HepG2 (cell line): ENCODE measurements around the gene CDKN3. TPM values are rescaled to one million over a fixed set of nuclear protein-coding genes. Genes with fewer than 3 reads are reported as not detected.

Experiments
- GATAD2A ChIP-seq: IDR thresholded peaks from 2 replicates; pipeline ENCODE4 v1.6.1; 2016
- HNF4G ChIP-seq, 2 experiments: sonication (generic) in 1 of 2; formaldehyde crosslinking in 1 of 2; IDR thresholded peaks; 2 replicates each; pipeline versions ENCODE4 v1.4.0 to v1.6.1; 2011 to 2020; ENCODE audit warnings: borderline replicate concordance in 2 of 2, low read depth in 2 of 2, mild to moderate bottlenecking in 2 of 2, low read length in 1 of 2, missing genetic modification reagents in 1 of 2, moderate library complexity in 1 of 2
- KAT2B ChIP-seq: fragments of 150-350 bp; IDR thresholded peaks from 2 replicates; pipeline ENCODE4 v1.6.1; 2014; ENCODE audit warnings: low read depth, low read length, borderline replicate concordance
- SAP130 ChIP-seq: IDR thresholded peaks from 2 replicates; pipeline ENCODE4 v1.6.1; 2016; ENCODE audit warnings: low read depth
- TAF15 ChIP-seq: fragments of 200-400 bp; formaldehyde crosslinking; IDR thresholded peaks from one replicate; pipeline ENCODE4 v1.6.1; 2018; ENCODE audit warnings: mild to moderate bottlenecking, low read depth, low read length; ENCODE audit not compliant: poor library complexity, severe bottlenecking
- TOPORS ChIP-seq: sonication (generic); formaldehyde crosslinking; IDR thresholded peaks from 2 replicates; pipeline ENCODE4 v1.8.0; 2023; ENCODE audit warnings: mild to moderate bottlenecking, missing genetic modification reagents
- TP53 ChIP-seq: sonication (generic); formaldehyde crosslinking; conservative IDR thresholded peaks from 2 replicates; pipeline ENCODE4 v1.4.0; 2020; ENCODE audit warnings: missing genetic modification reagents
- WIZ ChIP-seq: sonication (generic); formaldehyde crosslinking; IDR thresholded peaks from 2 replicates; pipeline ENCODE4 v1.5.1; 2020; ENCODE audit warnings: mild to moderate bottlenecking, missing genetic modification reagents
- ZBTB7B ChIP-seq: sonication (generic); formaldehyde crosslinking; IDR thresholded peaks from 2 replicates; pipeline ENCODE4 v1.4.0; 2020; ENCODE audit warnings: missing genetic modification reagents
- ZFP37 ChIP-seq: sonication (generic); formaldehyde crosslinking; IDR thresholded peaks from 2 replicates; pipeline ENCODE4 v1.4.0; 2020; ENCODE audit warnings: missing genetic modification reagents, borderline replicate concordance
- ZNF230 ChIP-seq: sonication (generic); formaldehyde crosslinking; IDR thresholded peaks from 2 replicates; pipeline ENCODE4 v1.4.0; 2020; ENCODE audit warnings: mild to moderate bottlenecking, missing genetic modification reagents
- ZNF891 ChIP-seq: sonication (generic); formaldehyde crosslinking; IDR thresholded peaks from 2 replicates; pipeline ENCODE4 v1.5.0; 2020; ENCODE audit warnings: mild to moderate bottlenecking, missing genetic modification reagents
- polyA plus RNA-seq, 8 experiments: library from polyadenylated mRNA; depleted of rRNA in 3 of 8; stranded (reverse) in 7 of 8; unstranded in 1 of 8; fragments of >200 nt; fragmentation: Illumina TruSeq in 4 of 8; extraction: Trizol in 4 of 8; gene quantifications; 2 replicates each; pipeline versions ENCODE4 v1.2.1 to v1.2.3, GENCODE V29; 2011 to 2016; ENCODE audit warnings: low read depth in 4 of 8, missing spikeins in 1 of 8, mixed read lengths in 1 of 8; ENCODE audit not compliant: insufficient read depth in 1 of 8
- total RNA-seq, 5 experiments: library from RNA; depleted of rRNA; stranded (reverse); fragments of >200 nt; fragmentation: Illumina TruSeq; extraction: Trizol; gene quantifications; 2 replicates each; pipeline ENCODE4 v1.2.3, GENCODE V29; 2016; ENCODE audit warnings: low read depth in 1 of 5
- TF ChIP-seq, protein P1 (sequence below): sonication (generic); formaldehyde crosslinking; IDR thresholded peaks from 2 replicates; pipeline ENCODE4 v1.4.0; 2020; ENCODE audit warnings: mild to moderate bottlenecking, missing genetic modification reagents
- TF ChIP-seq, protein P2 (sequence below): IDR thresholded peaks from 2 replicates; pipeline ENCODE4 v1.6.1; 2016; ENCODE audit warnings: missing biosample characterization, missing genetic modification reagents, low read depth
- TF ChIP-seq, protein P3 (sequence below): sonication (generic); formaldehyde crosslinking; IDR thresholded peaks from 2 replicates; pipeline ENCODE4 v1.4.0; 2020; ENCODE audit warnings: missing genetic modification reagents

CDKN3 gene
- total and polyA plus RNA-seq, 2 of the 13 experiments (the other 11 are each of a cell fraction or from before 2014, with no cell fraction given) = 63.0 to 88.9 TPM

DNA sequence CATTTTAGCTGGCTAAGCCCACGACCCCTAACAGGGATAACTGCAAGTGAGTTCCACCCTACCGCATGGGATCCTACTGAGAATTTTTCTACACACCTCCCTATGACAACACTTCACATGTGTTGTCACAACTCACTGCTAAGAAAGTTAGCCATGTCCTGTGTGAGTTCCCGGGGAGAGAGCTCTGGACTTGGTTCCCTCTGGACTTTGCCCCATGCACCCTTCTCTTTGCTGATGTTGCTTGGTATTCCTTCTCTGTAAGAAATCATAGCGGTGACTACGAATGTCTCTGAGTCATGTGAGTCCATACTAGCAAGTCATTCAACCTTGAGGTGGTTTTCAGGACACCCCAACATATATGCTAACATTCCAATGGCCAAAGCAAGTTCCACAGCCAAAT is 9.5 kb upstream of the CDKN3 start (continued):
- TF ChIP-seq, protein P1, sequence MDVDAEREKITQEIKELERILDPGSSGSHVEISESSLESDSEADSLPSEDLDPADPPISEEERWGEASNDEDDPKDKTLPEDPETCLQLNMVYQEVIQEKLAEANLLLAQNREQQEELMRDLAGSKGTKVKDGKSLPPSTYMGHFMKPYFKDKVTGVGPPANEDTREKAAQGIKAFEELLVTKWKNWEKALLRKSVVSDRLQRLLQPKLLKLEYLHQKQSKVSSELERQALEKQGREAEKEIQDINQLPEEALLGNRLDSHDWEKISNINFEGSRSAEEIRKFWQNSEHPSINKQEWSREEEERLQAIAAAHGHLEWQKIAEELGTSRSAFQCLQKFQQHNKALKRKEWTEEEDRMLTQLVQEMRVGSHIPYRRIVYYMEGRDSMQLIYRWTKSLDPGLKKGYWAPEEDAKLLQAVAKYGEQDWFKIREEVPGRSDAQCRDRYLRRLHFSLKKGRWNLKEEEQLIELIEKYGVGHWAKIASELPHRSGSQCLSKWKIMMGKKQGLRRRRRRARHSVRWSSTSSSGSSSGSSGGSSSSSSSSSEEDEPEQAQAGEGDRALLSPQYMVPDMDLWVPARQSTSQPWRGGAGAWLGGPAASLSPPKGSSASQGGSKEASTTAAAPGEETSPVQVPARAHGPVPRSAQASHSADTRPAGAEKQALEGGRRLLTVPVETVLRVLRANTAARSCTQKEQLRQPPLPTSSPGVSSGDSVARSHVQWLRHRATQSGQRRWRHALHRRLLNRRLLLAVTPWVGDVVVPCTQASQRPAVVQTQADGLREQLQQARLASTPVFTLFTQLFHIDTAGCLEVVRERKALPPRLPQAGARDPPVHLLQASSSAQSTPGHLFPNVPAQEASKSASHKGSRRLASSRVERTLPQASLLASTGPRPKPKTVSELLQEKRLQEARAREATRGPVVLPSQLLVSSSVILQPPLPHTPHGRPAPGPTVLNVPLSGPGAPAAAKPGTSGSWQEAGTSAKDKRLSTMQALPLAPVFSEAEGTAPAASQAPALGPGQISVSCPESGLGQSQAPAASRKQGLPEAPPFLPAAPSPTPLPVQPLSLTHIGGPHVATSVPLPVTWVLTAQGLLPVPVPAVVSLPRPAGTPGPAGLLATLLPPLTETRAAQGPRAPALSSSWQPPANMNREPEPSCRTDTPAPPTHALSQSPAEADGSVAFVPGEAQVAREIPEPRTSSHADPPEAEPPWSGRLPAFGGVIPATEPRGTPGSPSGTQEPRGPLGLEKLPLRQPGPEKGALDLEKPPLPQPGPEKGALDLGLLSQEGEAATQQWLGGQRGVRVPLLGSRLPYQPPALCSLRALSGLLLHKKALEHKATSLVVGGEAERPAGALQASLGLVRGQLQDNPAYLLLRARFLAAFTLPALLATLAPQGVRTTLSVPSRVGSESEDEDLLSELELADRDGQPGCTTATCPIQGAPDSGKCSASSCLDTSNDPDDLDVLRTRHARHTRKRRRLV = no peak
- TF ChIP-seq, protein P2, sequence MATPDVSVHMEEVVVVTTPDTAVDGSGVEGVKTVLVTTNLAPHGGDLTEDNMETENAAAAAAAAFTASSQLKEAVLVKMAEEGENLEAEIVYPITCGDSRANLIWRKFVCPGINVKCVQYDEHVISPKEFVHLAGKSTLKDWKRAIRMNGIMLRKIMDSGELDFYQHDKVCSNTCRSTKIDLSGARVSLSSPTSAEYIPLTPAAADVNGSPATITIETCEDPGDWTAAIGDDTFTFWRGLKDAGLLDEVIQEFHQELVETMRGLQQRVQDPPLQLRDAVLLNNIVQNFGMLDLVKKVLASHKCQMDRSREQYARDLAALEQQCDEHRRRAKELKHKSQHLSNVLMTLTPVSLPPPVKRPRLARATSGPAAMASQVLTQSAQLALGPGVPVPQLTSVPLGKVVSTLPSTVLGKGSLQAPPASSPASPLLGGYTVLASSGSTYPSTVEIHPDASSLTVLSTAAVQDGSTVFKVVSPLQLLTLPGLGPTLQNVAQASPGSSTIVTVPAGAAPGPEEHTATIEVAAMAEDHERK = no peak
- TF ChIP-seq TOPORS (CRISPR knock-in tag) (no peak), ZNF230 (CRISPR knock-in tag) (no peak), GATAD2A (CRISPR knock-in tag) (peak; percentile 46; the same call in 1 of the 2 replicates), WIZ (no peak), ZBTB7B (CRISPR knock-in tag) (no peak), TP53 (CRISPR knock-in tag) (no peak), KAT2B (no peak), ZNF891 (CRISPR knock-in tag) (no peak), SAP130 (0 out of 2 replicates have a peak, but pooled peaks have one; percentile 15), TAF15 (no peak), HNF4G (IDR thresholded peaks at IDR 0.05; ENCODE audit: borderline replicate concordance, low read depth, low read length) (peak; percentile 57; the same call in 1 of the 2 replicates), HNF4G (CRISPR knock-in tag; IDR thresholded peaks at IDR 0.05; ENCODE audit: borderline replicate concordance, low read depth) (no peak), ZFP37 (no peak)
- TF ChIP-seq, protein P3, sequence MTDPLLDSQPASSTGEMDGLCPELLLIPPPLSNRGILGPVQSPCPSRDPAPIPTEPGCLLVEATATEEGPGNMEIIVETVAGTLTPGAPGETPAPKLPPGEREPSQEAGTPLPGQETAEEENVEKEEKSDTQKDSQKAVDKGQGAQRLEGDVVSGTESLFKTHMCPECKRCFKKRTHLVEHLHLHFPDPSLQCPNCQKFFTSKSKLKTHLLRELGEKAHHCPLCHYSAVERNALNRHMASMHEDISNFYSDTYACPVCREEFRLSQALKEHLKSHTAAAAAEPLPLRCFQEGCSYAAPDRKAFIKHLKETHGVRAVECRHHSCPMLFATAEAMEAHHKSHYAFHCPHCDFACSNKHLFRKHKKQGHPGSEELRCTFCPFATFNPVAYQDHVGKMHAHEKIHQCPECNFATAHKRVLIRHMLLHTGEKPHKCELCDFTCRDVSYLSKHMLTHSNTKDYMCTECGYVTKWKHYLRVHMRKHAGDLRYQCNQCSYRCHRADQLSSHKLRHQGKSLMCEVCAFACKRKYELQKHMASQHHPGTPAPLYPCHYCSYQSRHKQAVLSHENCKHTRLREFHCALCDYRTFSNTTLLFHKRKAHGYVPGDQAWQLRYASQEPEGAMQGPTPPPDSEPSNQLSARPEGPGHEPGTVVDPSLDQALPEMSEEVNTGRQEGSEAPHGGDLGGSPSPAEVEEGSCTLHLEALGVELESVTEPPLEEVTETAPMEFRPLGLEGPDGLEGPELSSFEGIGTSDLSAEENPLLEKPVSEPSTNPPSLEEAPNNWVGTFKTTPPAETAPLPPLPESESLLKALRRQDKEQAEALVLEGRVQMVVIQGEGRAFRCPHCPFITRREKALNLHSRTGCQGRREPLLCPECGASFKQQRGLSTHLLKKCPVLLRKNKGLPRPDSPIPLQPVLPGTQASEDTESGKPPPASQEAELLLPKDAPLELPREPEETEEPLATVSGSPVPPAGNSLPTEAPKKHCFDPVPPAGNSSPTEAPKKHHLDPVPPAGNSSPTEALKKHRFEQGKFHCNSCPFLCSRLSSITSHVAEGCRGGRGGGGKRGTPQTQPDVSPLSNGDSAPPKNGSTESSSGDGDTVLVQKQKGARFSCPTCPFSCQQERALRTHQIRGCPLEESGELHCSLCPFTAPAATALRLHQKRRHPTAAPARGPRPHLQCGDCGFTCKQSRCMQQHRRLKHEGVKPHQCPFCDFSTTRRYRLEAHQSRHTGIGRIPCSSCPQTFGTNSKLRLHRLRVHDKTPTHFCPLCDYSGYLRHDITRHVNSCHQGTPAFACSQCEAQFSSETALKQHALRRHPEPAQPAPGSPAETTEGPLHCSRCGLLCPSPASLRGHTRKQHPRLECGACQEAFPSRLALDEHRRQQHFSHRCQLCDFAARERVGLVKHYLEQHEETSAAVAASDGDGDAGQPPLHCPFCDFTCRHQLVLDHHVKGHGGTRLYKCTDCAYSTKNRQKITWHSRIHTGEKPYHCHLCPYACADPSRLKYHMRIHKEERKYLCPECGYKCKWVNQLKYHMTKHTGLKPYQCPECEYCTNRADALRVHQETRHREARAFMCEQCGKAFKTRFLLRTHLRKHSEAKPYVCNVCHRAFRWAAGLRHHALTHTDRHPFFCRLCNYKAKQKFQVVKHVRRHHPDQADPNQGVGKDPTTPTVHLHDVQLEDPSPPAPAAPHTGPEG (CRISPR knock-in tag) = 0 out of 2 replicates have a peak, but pooled peaks have one; percentile 55
